IMR-90 (cell line): ENCODE data around the gene PPP1R12B. TPM values are rescaled to one million over a fixed set of nuclear protein-coding genes. Genes with fewer than 3 reads are reported as not detected.

Experiments used
- ATAC-seq: fragments of 200-7000 bp; cut with Tn5 transposase; 2 replicates; pipeline ENCODE4 v1.9.1; 2020; ENCODE audit warnings: low read depth, mild to moderate bottlenecking, moderate library complexity
- BruUV-seq: library from RNA; stranded (reverse); fragments of 400-500 nt; replicated peaks from 2 replicates; lab custom pipeline; 2021; lab: Mats Ljungman, UMichigan
- CTCF ChIA-PET: fragments of 300-600 bp; formaldehyde crosslinking; extraction: SDS; loops from one replicate; lab custom pipeline; 2021; ENCODE audit warnings: antibody characterized with exemption; lab: Yijun Ruan, JAX
- POLR2A ChIA-PET: fragments of 300-600 bp; sonication (Branson Sonifier 250); formaldehyde crosslinking; loops from one replicate; lab custom pipeline; 2022; ENCODE audit warnings: antibody characterized with exemption; ENCODE audit not compliant: unreplicated experiment; lab: Charles Lee
- DNase-seq: peaks from one replicate; pipeline ENCODE4 v3.0.0; 2013
- H2AFZ ChIP-seq: replicated peaks from 2 replicates; pipeline ENCODE3; 2013; ENCODE audit warnings: low read length, mild to moderate bottlenecking; ENCODE audit not compliant: poor library complexity
- H2AK5ac ChIP-seq: 2 replicates; pipeline ENCODE4 v1.6.1; 2013; ENCODE audit warnings: low read depth, low read length, inconsistent platforms
- H2AK9ac ChIP-seq: replicated peaks from 2 replicates; pipeline ENCODE3; 2013; ENCODE audit warnings: mild to moderate bottlenecking, low read depth, low read length, moderate library complexity; ENCODE audit not compliant: poor library complexity
- H2BK120ac ChIP-seq: 2 replicates; pipeline ENCODE4 v1.6.1; 2013; ENCODE audit warnings: low read depth, low read length, inconsistent platforms
- H2BK15ac ChIP-seq: 3 replicates; pipeline ENCODE4 v1.6.1; 2013; ENCODE audit warnings: low read depth, low read length, inconsistent platforms
- H2BK20ac ChIP-seq: 2 replicates; pipeline ENCODE4 v1.6.1; 2013; ENCODE audit warnings: low read depth, mild to moderate bottlenecking, inconsistent platforms, low read length, moderate library complexity
- H2BK5ac ChIP-seq: 2 replicates; pipeline ENCODE4 v1.6.1; 2013; ENCODE audit warnings: mild to moderate bottlenecking, low read depth, low read length, inconsistent platforms; ENCODE audit not compliant: poor library complexity, severe bottlenecking
- H3K14ac ChIP-seq: replicated peaks from 2 replicates; pipeline ENCODE4 v1.6.1; 2013; ENCODE audit warnings: low read depth, low read length, inconsistent platforms
- H3K18ac ChIP-seq: 2 replicates; pipeline ENCODE4 v1.6.1; 2013; ENCODE audit warnings: low read depth, low read length, control low read depth
- H3K23ac ChIP-seq: 2 replicates; pipeline ENCODE4 v1.6.1; 2013; ENCODE audit warnings: low read depth, low read length, inconsistent platforms
- H3K27ac ChIP-seq: 2 replicates; pipeline ENCODE4 v1.5.1; 2013; ENCODE audit warnings: mild to moderate bottlenecking, control low read depth, low read length; ENCODE audit not compliant: insufficient read depth
- H3K27me3 ChIP-seq: 2 replicates; pipeline ENCODE4 v1.6.1; 2013; ENCODE audit warnings: low read length; ENCODE audit not compliant: control insufficient read depth, insufficient read depth
- H3K36me3 ChIP-seq: 2 replicates; pipeline ENCODE4 v1.6.1; 2013; ENCODE audit warnings: low read length, mixed read lengths; ENCODE audit not compliant: control insufficient read depth, insufficient read depth
- H3K4ac ChIP-seq: 2 replicates; pipeline ENCODE4 v1.6.1; 2013; ENCODE audit warnings: low read depth, low read length, inconsistent platforms
- H3K4me1 ChIP-seq: 2 replicates; pipeline ENCODE4 v1.6.1; 2013; ENCODE audit warnings: low read length, mixed read lengths; ENCODE audit not compliant: control insufficient read depth, insufficient read depth
- H3K4me2 ChIP-seq: 2 replicates; pipeline ENCODE4 v1.6.1; 2013; ENCODE audit warnings: low read depth, mild to moderate bottlenecking, control low read depth, low read length, moderate library complexity
- H3K4me3 ChIP-seq: 2 replicates; pipeline ENCODE4 v1.5.1; 2013; ENCODE audit warnings: low read depth, mild to moderate bottlenecking, control low read depth, low read length, moderate library complexity; ENCODE audit not compliant: insufficient read depth
- H3K56ac ChIP-seq: 2 replicates; pipeline ENCODE4 v1.6.1; 2013; ENCODE audit warnings: low read length, inconsistent platforms; ENCODE audit not compliant: insufficient read depth; ENCODE audit errors: extremely low read depth
- H3K79me1 ChIP-seq, 2 experiments: 2 replicates each; pipeline ENCODE4 v1.6.1; 2013; ENCODE audit warnings: low read length in 2 of 2, inconsistent platforms in 1 of 2, low read depth in 1 of 2
- H3K9ac ChIP-seq: 2 replicates; pipeline ENCODE4 v1.6.1; 2013; ENCODE audit warnings: low read depth, low read length, control low read depth
- H3K9me1 ChIP-seq: 2 replicates; pipeline ENCODE4 v1.6.1; 2013; ENCODE audit warnings: low read length, inconsistent platforms; ENCODE audit not compliant: insufficient read depth
- H3K9me3 ChIP-seq: 2 replicates; pipeline ENCODE4 v1.6.1; 2013; ENCODE audit warnings: low read length; ENCODE audit not compliant: control insufficient read depth, insufficient read depth
- H4K20me1 ChIP-seq: 2 replicates; pipeline ENCODE4 v1.6.1; 2013; ENCODE audit warnings: low read length, inconsistent platforms; ENCODE audit not compliant: insufficient read depth
- H4K5ac ChIP-seq: 2 replicates; pipeline ENCODE4 v1.6.1; 2013; ENCODE audit warnings: mild to moderate bottlenecking, low read depth, low read length, control low read depth
- H4K8ac ChIP-seq, 2 experiments: 2 replicates each; pipeline ENCODE4 v1.6.1; 2013; ENCODE audit warnings: low read depth in 2 of 2, low read length in 2 of 2, control low read depth in 1 of 2, inconsistent platforms in 1 of 2
- H4K91ac ChIP-seq: 2 replicates; pipeline ENCODE4 v1.6.1; 2013; ENCODE audit warnings: low read depth, low read length, inconsistent platforms; ENCODE audit not compliant: insufficient read depth
- BHLHE40 ChIP-seq: fragments of 150-350 bp; IDR thresholded peaks from 2 replicates; pipeline ENCODE4 v1.6.1; 2016; ENCODE audit warnings: mild to moderate bottlenecking, low read depth, low read length
- WGBS, 2 experiments: methylation state at CpG; one replicate each; pipeline versions ENCODE4 v1.1.5 to v1.1.7; 2013; ENCODE audit warnings: missing lambda C conversion rate in 2 of 2; ENCODE audit not compliant: insufficient read length in 1 of 2; ENCODE audit errors: extremely low coverage in 2 of 2; 5-methylcytosine and 5-hydroxymethylcytosine counted together
- dilution Hi-C: fragments of 300-500 bp; cut with HindIII; formaldehyde crosslinking; loops from one replicate; pipeline ENCODE4 v1.14.3; 2018; ENCODE audit warnings: low sequenced_read_pairs; ENCODE audit not compliant: unreplicated experiment
- in situ Hi-C: fragments of 300-500 bp; cut with MboI; formaldehyde crosslinking; loops from 3 replicates; pipeline ENCODE4 v1.14.3; 2019; ENCODE audit warnings: low sequenced_read_pairs, inconsistent platforms, mixed read lengths
- intact Hi-C: fragments of 100-400 bp; cut with micrococcal nuclease; formaldehyde crosslinking; loops from 2 replicates; pipeline ENCODE4 v1.10.0; 2022
- polyA plus RNA-seq, 3 experiments: library from polyadenylated mRNA; depleted of rRNA; stranded (reverse); fragments of >200 nt; gene quantifications; 2 replicates each; pipeline ENCODE4 v1.2.3, GENCODE V29; 2012; ENCODE audit warnings: low replicate concordance in 1 of 3
- total RNA-seq: library from RNA; depleted of rRNA; stranded (reverse); fragments of >200 nt; gene quantifications from 2 replicates; pipeline ENCODE4 v1.2.3, GENCODE V29; 2012

Gene PPP1R12B
- total and polyA plus RNA-seq, 2 of the 4 experiments (the other 2 are of a cell fraction) = 8.5 to 12.0 TPM

DNA sequence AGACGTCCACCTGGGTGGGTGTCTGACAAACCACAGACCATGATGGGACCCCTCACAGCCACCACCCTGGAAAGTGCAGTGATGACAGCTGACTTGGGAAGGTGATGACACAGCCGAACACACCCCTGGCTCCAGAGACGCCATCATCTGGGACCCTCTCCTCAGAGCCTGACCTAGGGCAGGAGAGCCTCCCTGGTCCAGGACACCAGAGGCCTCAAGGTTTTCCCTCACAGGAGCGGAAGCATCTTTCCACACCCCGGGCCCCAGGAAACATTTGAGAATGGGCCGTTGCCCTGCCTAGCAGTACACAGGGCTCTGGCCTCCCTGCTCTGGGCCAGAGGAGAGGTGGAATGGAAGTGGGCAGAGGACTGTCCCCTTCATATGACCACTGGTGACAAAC lies 282.0 kb downstream of the PPP1R12B start:
- peaks cover 18% of the 10 kb centered on the region for H3K27me3 ChIP-seq
- no peak overlapping the region for H4K91ac ChIP-seq
- H3K9me3 ChIP-seq = no peaks in the 10 kb centered on the region
- TF ChIP-seq BHLHE40 = no peak
- intact Hi-C loops = no loop called here
- no peak overlapping the region for H2BK5ac ChIP-seq
- no peak overlapping the region for H3K4me3 ChIP-seq
- no peak overlapping the region for H3K18ac ChIP-seq
- no peak overlapping the region for H3K4me2 ChIP-seq
- in situ Hi-C loops = no loop called here
- H3K4me1 ChIP-seq = no peaks in the 10 kb centered on the region
- dilution Hi-C loops = no loop called here
- DNase-seq (no peak), ATAC-seq (no peak)
- no peak overlapping the region for H3K14ac ChIP-seq
- no peak overlapping the region for H2BK15ac ChIP-seq
- H3K27ac ChIP-seq = no peak overlapping the region
- no peak overlapping the region for H2AK9ac ChIP-seq
- no peak overlapping the region for H2AFZ ChIP-seq
- H3K36me3 ChIP-seq = no peaks in the 10 kb centered on the region
- H4K8ac ChIP-seq = no peak overlapping the region
- H3K23ac ChIP-seq = no peak overlapping the region
- WGBS, 2 experiments = no CpG with 5 or more reads among the region's 6 CpGs
- H2BK20ac ChIP-seq = no peak overlapping the region
- no peak overlapping the region for H2AK5ac ChIP-seq
- POLR2A ChIA-PET = no interaction called here
- no TSS peak for BruUV-seq
- H3K9me1 ChIP-seq = no peaks in the 10 kb centered on the region
- H3K56ac ChIP-seq = no peak overlapping the region
- no peak overlapping the region for H2BK120ac ChIP-seq
- no peak overlapping the region for H4K5ac ChIP-seq
- no peaks in the 10 kb centered on the region; the same call in 1 of the 2 replicates for H4K20me1 ChIP-seq
- CTCF ChIA-PET = no interaction called here
- H3K9ac ChIP-seq = no peak overlapping the region
- no peak overlapping the region for H3K4ac ChIP-seq
- H3K79me1 ChIP-seq = no peaks in the 10 kb centered on the region
